Trophoblast cell (in vitro differentiated cells and primary cell): ENCODE measurements around the gene MXRA7.
"Not testable (repeated sequence)": the region's sequence is repeated elsewhere in the genome, so short reads cannot be mapped to it uniquely, and the experiment has no call there.

Experiments
- DNase-seq, 2 donors: peaks; one replicate each; pipeline ENCODE4 v3.0.0-alpha.2; 2016
- H2AFZ ChIP-seq: 2 replicates; pipeline ENCODE4 v1.6.1; 2013; ENCODE audit warnings: low read length, moderate library complexity, mild to moderate bottlenecking; ENCODE audit not compliant: insufficient read depth, poor library complexity
- H2AK5ac ChIP-seq: 2 replicates; pipeline ENCODE4 v1.6.1; 2013; ENCODE audit warnings: mild to moderate bottlenecking, low read length
- H2BK120ac ChIP-seq: 2 replicates; pipeline ENCODE4 v1.6.1; 2013; ENCODE audit warnings: low read length, mild to moderate bottlenecking, moderate library complexity; ENCODE audit not compliant: insufficient read depth, poor library complexity
- H2BK12ac ChIP-seq: 2 replicates; pipeline ENCODE4 v1.6.1; 2013; ENCODE audit warnings: mild to moderate bottlenecking, low read length, moderate library complexity
- H2BK5ac ChIP-seq: 2 replicates; pipeline ENCODE4 v1.6.1; 2013; ENCODE audit warnings: low read length, low read depth, moderate library complexity, mild to moderate bottlenecking; ENCODE audit not compliant: poor library complexity
- H3K14ac ChIP-seq: 2 replicates; pipeline ENCODE4 v1.6.1; 2013; ENCODE audit warnings: mild to moderate bottlenecking, low read length
- H3K18ac ChIP-seq: 2 replicates; pipeline ENCODE4 v1.6.1; 2013; ENCODE audit warnings: mild to moderate bottlenecking, low read length
- H3K23ac ChIP-seq: 2 replicates; pipeline ENCODE4 v1.6.1; 2013; ENCODE audit warnings: low read length
- H3K27ac ChIP-seq: 2 replicates; pipeline ENCODE4 v1.5.1; 2013; ENCODE audit warnings: low read depth, mild to moderate bottlenecking, inconsistent platforms, low read length, moderate library complexity
- H3K27me3 ChIP-seq: 2 replicates; pipeline ENCODE4 v1.6.1; 2013; ENCODE audit warnings: inconsistent platforms, mild to moderate bottlenecking, low read length, moderate library complexity; ENCODE audit not compliant: insufficient read depth
- H3K36me3 ChIP-seq, 2 experiments: 1 replicate in 1 of 2; 2 replicates in 1 of 2; pipeline ENCODE4 v1.6.1; 2013; ENCODE audit warnings: low read length in 2 of 2, mild to moderate bottlenecking in 2 of 2, moderate library complexity in 1 of 2; ENCODE audit not compliant: insufficient read depth in 2 of 2, control insufficient read depth in 1 of 2
- H3K4ac ChIP-seq: 2 replicates; pipeline ENCODE4 v1.6.1; 2013; ENCODE audit warnings: low read depth, mild to moderate bottlenecking, low read length, moderate library complexity
- H3K4me1 ChIP-seq, 2 experiments: 1 replicate in 1 of 2; 2 replicates in 1 of 2; pipeline ENCODE4 v1.6.1; 2013; ENCODE audit warnings: low read length in 2 of 2, mild to moderate bottlenecking in 2 of 2, moderate library complexity in 1 of 2; ENCODE audit not compliant: insufficient read depth in 2 of 2, control insufficient read depth in 1 of 2
- H3K4me2 ChIP-seq: 2 replicates; pipeline ENCODE4 v1.6.1; 2013; ENCODE audit warnings: inconsistent platforms, mild to moderate bottlenecking, low read length, moderate library complexity
- H3K4me3 ChIP-seq: 2 replicates; pipeline ENCODE4 v1.5.1; 2013; ENCODE audit warnings: mild to moderate bottlenecking, low read depth, low read length, inconsistent platforms
- H3K79me1 ChIP-seq: one replicate; pipeline ENCODE4 v1.6.1; 2013; ENCODE audit warnings: low read length
- H3K79me2 ChIP-seq: 2 replicates; pipeline ENCODE4 v1.6.1; 2013; ENCODE audit warnings: low read length, mild to moderate bottlenecking; ENCODE audit not compliant: control insufficient read depth, insufficient read depth, poor library complexity
- H3K9ac ChIP-seq: 2 replicates; pipeline ENCODE4 v1.6.1; 2013; ENCODE audit warnings: mild to moderate bottlenecking, low read length
- H3K9me3 ChIP-seq: 2 replicates; pipeline ENCODE4 v1.6.1; 2013; ENCODE audit warnings: low read depth, mild to moderate bottlenecking, control low read depth, inconsistent platforms, low read length; ENCODE audit not compliant: insufficient read depth
- H4K12ac ChIP-seq: 2 replicates; pipeline ENCODE4 v1.6.1; 2013; ENCODE audit warnings: low read depth, mild to moderate bottlenecking, low read length, moderate library complexity
- H4K8ac ChIP-seq: 2 replicates; pipeline ENCODE4 v1.6.1; 2013; ENCODE audit warnings: low read depth, mild to moderate bottlenecking, low read length, moderate library complexity
- H4K91ac ChIP-seq: one replicate; pipeline ENCODE4 v1.6.1; 2013; ENCODE audit warnings: low read depth, mild to moderate bottlenecking, low read length, moderate library complexity
- WGBS: extraction: QIAGEN DNeasy Blood & Tissue Kit; methylation state at CpG from one replicate; pipeline ENCODE4 v1.1.7; 2013; ENCODE audit warnings: missing lambda C conversion rate; ENCODE audit not compliant: insufficient read length, insufficient coverage; ENCODE audit errors: extremely low coverage; 5-methylcytosine and 5-hydroxymethylcytosine counted together

The MXRA7 gene

DNA sequence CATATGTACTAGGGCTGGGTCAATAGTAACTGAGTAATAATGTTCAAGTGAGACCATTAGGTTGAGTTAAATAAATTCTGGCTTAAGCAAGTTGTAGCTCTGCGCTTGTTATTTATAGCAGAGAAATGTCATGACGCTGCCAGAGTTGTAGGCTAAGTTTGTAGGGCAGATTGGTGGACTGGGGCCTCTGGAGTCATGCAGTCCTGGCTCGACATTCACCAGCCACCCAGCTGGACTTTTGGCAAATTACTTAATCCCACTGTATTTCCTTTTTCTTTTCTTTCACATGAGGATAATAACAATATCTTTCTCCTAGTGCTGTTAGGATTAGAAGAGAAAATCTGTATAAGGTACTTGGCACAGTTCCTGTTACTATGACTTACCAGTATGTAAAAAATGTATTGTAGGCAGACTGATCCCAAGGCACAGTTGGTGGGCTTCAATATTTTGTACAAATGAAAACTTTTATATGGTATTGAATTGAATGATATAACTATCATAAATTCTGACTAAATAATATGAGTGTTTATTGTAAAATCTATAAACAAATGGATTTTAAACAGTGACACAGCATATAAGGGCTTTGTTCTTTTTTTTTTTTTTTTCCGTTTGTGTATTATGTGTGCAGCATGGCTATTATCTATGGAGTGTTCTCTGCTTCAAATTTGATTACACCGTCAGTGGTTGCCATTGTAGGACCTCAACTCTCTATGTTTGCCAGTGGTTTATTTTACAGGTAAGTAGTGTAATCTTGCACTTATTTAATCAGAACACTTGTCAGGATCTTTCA lies 29.8 kb upstream of the MXRA7 start:
- WGBS: no CpG with 5 or more reads among the region's 5 CpGs

DNA sequence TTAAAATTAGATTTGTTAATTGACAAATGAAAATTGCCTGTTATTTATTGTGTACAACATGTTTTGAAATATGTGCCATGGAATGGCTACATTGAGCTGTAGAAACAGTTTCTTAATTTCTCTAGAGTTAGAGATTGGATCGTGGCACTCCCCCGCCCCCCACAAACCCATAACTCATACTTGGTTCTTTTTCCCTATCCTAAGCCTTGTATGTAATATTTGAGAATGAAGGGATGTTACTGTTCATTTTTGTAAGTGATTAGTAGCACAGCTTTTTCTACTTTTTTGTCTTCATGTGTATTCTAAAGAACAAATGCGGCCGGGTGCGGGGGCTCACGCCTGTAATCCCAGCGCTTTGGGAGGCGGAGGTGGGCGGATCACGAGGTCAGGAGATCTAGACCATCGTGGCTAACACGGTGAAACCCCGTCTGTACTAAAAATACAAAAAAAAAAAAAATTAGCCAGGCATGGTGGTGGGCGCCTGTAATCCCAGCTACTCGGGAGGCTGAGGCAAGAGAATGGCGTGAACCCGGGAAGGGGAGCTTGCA lies 28.9 kb upstream of the MXRA7 start:
- not testable (repeated sequence) for H3K18ac ChIP-seq

More for the DNA sequence above, 29.8 kb upstream of the MXRA7 start:
- Histone ChIP-seq H2BK120ac (no peak overlapping the region), H3K79me2 (peaks cover 18% of the 10 kb centered on the region), H2AFZ (no peak overlapping the region), H4K8ac (no peak overlapping the region), H3K9me3 (no peaks in the 10 kb centered on the region), H4K12ac (no peak overlapping the region), H3K36me3 (peaks cover 8 to 16% of the 10 kb centered on the region in 2 experiments), H3K27me3 (no peaks in the 10 kb centered on the region), H3K4ac (no peak overlapping the region), H3K14ac (no peak overlapping the region), H3K4me1 (no peaks in the 10 kb centered on the region), H3K4me3 (no peak overlapping the region), H2BK12ac (no peak overlapping the region), H3K18ac (no peak overlapping the region), H2BK5ac (no peak overlapping the region), H4K91ac (no peak overlapping the region), H3K79me1 (peaks cover 17% of the 10 kb centered on the region), H3K23ac (no peak overlapping the region), H3K9ac (no peak overlapping the region), H3K27ac (no peak overlapping the region), H2AK5ac (no peak overlapping the region), H3K4me2 (no peak overlapping the region)
- DNase-seq: no peak

DNA sequence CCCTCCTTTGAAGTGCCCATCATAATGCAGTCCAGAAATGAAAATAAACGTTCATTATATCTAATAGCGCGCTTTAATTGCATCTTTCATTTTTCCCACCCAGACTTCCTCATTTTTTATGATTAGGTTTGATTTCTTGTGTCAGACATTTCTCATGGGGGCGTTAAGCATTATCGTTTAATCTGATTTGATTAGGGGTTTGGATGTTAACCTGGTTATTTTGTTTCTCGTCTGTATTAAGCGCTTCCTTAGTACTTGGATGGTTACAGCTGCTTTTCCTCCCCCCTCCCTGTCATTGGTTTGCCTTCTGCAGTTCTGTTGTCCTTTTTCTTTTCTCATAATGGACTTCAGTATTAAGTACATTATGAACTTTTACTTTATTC lies 27.7 kb upstream of the MXRA7 start:
- peak overlapping the region; percentile 82 for H3K9ac ChIP-seq
- H2AFZ ChIP-seq: no peak overlapping the region
- H3K4ac ChIP-seq: no peak overlapping the region
- no peaks in the 10 kb centered on the region for H3K27me3 ChIP-seq
- peaks cover 0 to 2% of the 10 kb centered on the region in 2 experiments for H3K4me1 ChIP-seq
- H3K79me1 ChIP-seq: peaks cover 17% of the 10 kb centered on the region
- no peak overlapping the region for H2BK12ac ChIP-seq
- H3K9me3 ChIP-seq: no peaks in the 10 kb centered on the region
- H4K12ac ChIP-seq: no peak overlapping the region
- H3K14ac ChIP-seq: no peak overlapping the region
- H4K8ac ChIP-seq: no peak overlapping the region
- no peak overlapping the region for H3K23ac ChIP-seq
- H3K4me2 ChIP-seq: peak overlapping the region; percentile 92
- H2BK5ac ChIP-seq: peak overlapping the region; percentile 55
- no peak overlapping the region for H3K18ac ChIP-seq
- no peak for DNase-seq
- peak overlapping the region; percentile 99 for H3K27ac ChIP-seq
- H3K36me3 ChIP-seq: peaks cover 8 to 16% of the 10 kb centered on the region in 2 experiments
- H2BK120ac ChIP-seq: no peak overlapping the region
- H2AK5ac ChIP-seq: no peak overlapping the region
- H4K91ac ChIP-seq: no peak overlapping the region
- H3K4me3 ChIP-seq: no peak overlapping the region
- peaks cover 18% of the 10 kb centered on the region for H3K79me2 ChIP-seq
- WGBS: no CpG with 5 or more reads among the region's 7 CpGs

More for the DNA sequence above, 28.9 kb upstream of the MXRA7 start:
- H3K9ac ChIP-seq, DNase-seq, H4K12ac ChIP-seq, H2AFZ ChIP-seq, H4K91ac ChIP-seq, H3K27me3 ChIP-seq, H2BK120ac ChIP-seq, H3K27ac ChIP-seq, H3K9me3 ChIP-seq, H2BK12ac ChIP-seq, H3K23ac ChIP-seq, H4K8ac ChIP-seq, H2AK5ac ChIP-seq, H3K14ac ChIP-seq, H3K4me2 ChIP-seq, H2BK5ac ChIP-seq, H3K4me3 ChIP-seq, H3K4me1 ChIP-seq: not testable (repeated sequence)
- no CpG with 5 or more reads among the region's 17 CpGs for WGBS
- Histone ChIP-seq H3K4ac (peak overlapping the region; percentile 60), H3K36me3 (peaks cover 7 to 13% of the 10 kb centered on the region in 2 experiments), H3K79me1 (peaks cover 17% of the 10 kb centered on the region), H3K79me2 (peaks cover 18% of the 10 kb centered on the region)

DNA sequence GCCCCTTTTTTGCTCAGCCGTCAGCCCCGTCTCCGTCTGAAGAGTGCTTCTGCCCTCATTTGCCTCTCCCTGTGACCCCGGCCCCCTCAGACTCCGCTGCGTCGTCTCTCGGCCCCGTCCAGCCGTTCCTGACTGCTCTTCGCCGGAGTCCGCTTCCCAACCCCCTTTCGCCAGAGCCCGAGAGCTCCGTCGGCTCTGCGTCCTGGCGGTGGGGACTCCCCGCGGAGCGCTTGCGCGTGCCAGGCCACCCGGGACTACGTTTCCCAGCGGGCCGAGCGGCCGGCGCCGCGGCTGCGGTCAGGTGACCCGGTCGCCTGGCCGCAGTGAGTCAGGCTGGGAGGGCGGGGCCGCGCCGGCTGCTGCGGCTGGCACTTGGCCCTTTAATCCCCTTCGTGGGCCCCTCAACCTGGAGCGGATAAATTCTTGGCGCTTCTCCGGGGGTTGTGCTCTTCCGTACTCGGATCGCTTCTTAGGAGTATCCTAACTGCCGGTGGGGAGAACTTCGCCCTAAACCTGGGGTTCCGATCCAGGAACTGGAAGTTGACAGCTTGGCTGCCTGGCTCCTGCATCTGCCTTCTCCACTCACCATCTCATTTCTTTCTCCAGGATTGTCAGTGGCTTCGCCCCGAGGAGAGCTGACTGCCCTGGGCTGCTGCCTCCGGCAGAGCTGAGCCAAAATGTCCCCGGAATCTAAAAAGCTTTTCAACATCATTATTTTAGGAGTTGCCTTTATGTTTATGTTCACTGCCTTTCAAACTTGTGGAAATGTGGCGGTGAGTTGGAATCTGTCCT lies 27.1 kb upstream of the MXRA7 start, which contains the start of gene MFSD11:
Gene MFSD11, plus strand, starts transcription at position 444 of the 792 bp plus-strand sequence. Its CDS starts 234 bp downstream, at position 678.
- peak within 1 kb of the TSS; percentile 100 for H3K14ac ChIP-seq
- peak within 1 kb of the TSS; percentile 98 for H2BK120ac ChIP-seq
- WGBS: no CpG with 5 or more reads among the region's 57 CpGs
- H3K4me3 ChIP-seq: peak within 1 kb of the TSS; percentile 97
- peak within 1 kb of the TSS; percentile 99 for H3K18ac ChIP-seq
- H2BK12ac ChIP-seq: peak within 1 kb of the TSS; percentile 67
- no peaks in the 10 kb centered on the region for H3K27me3 ChIP-seq
- H3K79me1 ChIP-seq: peaks cover 17% of the 10 kb centered on the region
- no peaks in the 10 kb centered on the region for H3K9me3 ChIP-seq
- no peak within 1 kb of the TSS for H3K23ac ChIP-seq
- H4K8ac ChIP-seq: peak within 1 kb of the TSS; percentile 99
- peak within 1 kb of the TSS; percentile 99 for H2BK5ac ChIP-seq
- peak within 1 kb of the TSS; percentile 99 for H4K91ac ChIP-seq
- H3K4me2 ChIP-seq: peak within 1 kb of the TSS; percentile 92
- H3K4ac ChIP-seq: peak within 1 kb of the TSS; percentile 96
- peak within 1 kb of the TSS; percentile 99 for H3K27ac ChIP-seq
- H2AK5ac ChIP-seq: peak within 1 kb of the TSS; percentile 99
- peaks cover 9 to 19% of the 10 kb centered on the region in 2 experiments for H3K36me3 ChIP-seq
- peak within 1 kb of the TSS; percentile 77 for H2AFZ ChIP-seq
- DNase-seq: peak; percentile 94 to 95
- H3K79me2 ChIP-seq: peaks cover 18% of the 10 kb centered on the region
- H4K12ac ChIP-seq: peak within 1 kb of the TSS; percentile 96
- H3K9ac ChIP-seq: peak within 1 kb of the TSS; percentile 96
- peaks cover 0 to 2% of the 10 kb centered on the region in 2 experiments for H3K4me1 ChIP-seq
